Limb (tissue), 2 donors: ENCODE data around the gene ARHGAP4.

ENCODE experiments used
- DNase-seq, 2 donors: peaks; one replicate each; pipeline ENCODE4 v3.0.0-alpha.2; 2016; ENCODE audit errors: extremely low spot score in 2 of 2

The ARHGAP4 gene

DNA sequence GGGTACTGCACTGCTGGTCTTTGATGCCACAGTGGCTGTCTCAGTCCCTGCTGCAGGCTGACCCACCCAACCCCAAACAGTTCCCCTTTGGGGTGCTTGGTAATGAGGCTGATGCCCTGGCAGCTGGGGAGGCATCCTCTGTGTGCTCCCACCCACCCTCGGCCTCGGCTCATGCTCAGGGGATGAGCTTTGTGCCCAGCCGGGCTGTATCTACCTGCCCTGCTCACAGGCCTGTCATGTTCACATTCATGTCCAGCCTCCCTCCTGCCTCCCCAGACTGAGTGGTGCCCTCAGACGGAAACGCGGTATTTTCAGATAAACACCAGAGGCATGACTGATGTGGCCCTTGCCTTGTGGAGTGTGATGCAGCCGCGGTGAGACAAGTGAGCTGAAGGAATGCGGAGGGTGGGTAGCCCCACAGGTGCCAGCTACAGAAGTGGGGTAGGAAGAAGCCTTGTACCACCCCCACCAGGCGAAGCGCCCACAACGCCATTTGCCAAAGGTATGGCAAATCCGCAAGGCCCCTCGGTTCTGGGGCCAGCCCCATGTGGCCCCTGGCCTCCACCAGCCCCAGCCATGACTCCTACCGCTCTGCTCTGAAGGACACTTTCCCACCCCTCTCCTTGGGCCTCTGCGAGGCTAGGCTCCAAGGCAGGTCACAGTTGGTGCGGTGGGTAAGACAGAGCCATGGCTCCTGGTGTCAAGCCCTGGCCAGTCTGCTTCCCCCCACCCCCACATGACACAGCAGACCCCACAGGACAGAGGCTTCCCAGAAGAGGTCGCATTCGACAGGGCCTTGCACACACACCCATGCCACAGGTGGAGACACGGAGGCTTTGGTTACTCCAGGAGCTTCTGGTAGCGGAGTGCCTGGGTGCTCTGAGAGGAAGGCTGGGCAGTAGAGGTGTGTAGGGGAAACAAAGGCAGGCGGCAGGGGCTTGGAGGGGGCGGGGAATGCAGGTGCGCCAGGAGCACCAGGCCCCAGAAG lies 20.2 kb upstream of the ARHGAP4 start:
- no peak for DNase-seq

DNA sequence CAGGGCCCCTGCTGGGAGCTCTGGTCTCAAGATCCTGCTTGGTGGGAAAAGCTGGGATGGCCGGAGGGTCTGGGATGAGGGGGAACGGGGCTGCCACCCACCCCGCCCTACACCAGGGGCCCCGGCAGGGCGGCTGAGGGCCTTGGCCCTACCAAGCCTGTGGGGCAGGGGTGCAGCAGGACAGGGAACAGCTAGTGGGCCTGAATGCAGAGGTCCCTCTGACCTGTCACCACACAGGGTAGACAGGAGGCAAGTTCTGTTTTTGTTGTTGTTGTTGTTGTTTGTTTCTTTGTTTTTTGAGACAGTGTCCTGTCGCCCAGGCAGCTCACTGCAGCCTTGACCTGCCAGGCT lies 18.7 kb upstream of the ARHGAP4 start:
- DNase-seq, result no peak

DNA sequence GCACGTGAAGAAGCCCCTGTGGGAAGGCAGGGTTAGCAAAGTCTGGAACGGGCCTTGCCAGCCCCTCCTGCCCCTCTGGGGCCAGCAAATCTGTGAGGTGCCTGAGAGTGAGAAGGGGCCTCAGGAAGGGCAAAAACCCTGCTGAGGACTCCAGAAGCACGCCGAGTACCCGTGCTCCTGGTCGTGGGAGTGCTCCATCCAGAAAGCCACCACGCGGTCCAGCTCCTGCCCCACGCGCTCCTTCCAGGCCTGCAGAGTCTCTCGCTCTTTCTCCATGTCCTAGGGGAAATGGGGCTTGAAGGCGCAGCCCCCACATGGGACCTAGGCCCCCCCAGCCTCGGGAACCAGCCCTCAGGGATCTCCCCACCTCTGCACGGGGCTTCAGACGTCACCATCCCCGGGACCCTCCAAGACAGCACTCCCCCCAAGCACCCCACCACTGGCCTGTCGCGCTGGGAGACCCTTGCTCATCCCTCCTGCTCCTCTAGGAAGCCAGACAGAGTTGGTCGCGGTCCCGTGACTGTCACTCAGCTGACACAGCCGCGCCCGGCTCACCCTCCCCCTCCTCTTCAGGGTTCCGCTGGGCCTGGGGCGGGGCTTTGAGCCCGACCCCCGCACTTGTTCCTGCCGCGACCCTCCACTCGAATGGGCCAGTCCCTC lies 18.2 kb upstream of the ARHGAP4 start, which contains the start of gene RENBP:
RENBP (minus strand) TSS at position 504 of the 660 bp plus-strand sequence; CDS start at position 471, 33 bp downstream.
- DNase-seq, result no peak

DNA sequence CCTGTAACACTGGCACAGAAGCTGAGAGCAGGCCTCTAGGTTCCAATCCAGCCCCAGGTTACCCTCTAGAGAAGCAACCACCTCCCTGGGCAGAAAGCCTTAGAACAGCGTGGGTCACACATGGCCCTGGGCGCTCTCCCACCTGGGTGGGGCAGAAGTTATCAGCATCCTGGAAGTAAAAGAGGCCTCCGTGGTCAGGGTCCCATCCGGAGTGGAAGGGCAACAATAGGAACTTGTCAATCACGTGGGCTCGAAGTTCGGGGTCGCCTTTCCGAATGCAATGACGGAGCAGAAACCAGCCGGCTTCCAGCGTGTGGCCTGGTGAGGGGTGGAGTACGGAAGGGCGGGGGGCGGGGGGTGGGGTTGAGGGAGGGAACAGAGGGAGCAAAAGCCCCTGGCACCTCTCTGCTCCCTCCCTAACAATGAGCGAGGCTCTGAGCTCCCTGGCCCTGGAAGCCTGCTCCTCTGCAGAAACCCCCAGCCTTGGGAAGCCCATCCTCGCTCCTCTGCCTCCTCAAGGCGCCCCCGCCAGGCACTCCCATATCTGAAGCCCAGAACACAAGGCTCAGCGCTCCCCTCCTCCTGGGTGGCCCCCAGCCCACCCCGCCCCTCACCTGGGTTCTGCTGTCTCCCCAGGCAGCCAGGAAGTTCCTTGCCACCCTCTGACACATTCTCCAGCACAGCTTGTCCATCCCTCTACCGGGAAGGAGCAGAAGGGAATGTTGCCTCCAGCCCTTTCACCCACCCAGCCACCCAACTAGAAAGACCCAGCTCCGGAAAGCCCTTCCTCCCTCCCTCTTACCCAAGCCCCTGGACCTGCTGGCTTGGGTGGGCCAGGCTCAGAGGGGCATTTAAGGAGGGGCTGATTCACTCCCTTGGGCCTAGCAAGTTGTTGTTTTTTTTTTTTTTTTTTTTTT lies 15.5 kb upstream of the ARHGAP4 start:
- no peak for DNase-seq

DNA sequence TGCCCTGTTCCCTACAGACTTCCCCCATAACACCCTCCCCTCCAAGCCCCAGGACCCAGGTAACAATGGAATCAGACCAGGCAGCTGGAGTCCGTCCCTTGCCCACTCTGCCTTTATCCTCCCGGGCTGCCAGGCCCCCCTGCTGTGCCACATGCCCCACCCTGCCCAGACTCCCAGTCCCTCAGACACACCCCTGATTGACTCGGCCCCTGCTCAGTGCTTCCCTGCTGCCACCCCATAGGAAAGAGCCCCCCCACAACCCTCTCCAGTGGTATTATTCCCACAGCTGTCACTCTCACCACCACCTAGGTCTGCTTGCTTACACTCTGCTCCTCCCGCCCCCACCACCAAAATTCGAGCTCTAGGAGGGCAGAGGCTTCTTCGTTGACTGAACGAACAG lies 13.5 kb upstream of the ARHGAP4 start:
- no peak for DNase-seq

DNA sequence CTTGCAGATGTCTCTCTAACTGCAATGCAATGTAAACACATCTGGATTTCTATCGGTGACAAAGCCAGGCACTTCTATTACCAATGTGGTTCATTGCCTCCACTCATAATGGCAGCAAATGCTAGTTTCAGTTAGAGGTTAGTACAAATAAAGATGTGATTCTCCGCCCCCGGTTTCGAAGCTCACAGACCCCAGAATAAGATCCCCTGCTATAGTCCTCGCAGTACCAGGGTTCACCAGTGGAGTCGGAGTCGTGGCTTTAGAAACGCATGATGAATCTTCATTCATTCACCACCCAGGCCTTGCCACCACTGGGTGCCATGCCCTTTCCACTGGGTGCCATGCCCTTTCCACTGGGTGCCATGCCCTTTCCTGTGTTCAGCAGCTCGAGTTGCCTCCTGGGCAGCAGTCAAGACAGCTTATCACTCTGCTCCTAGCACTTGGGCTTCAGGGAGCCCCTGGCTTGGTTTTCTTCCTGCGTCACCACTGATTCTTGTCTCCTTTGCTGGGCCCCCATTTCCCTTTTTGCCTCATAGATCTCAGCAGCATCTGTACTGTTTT lies 12.2 kb upstream of the ARHGAP4 start:
- no peak for DNase-seq

DNA sequence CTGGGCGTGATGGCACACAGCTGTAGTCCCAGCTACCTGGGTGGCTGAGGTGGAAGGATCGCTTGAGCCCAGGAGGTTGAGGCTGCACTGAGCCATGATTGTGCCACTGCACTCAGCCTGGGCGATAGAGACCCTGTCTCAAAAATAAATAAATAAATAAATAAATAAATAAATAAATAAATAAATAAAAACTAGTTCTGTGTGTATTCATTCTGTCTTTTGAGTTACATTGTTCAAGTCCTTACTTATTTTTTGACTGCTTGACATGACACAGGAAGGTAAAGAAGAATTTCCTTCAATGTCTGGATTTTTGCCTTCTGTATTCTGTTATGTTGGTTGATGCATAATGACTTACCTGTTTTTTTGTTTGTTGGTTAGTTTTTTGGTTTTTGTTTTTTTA lies 11.0 kb upstream of the ARHGAP4 start:
- DNase-seq, result no peak

DNA sequence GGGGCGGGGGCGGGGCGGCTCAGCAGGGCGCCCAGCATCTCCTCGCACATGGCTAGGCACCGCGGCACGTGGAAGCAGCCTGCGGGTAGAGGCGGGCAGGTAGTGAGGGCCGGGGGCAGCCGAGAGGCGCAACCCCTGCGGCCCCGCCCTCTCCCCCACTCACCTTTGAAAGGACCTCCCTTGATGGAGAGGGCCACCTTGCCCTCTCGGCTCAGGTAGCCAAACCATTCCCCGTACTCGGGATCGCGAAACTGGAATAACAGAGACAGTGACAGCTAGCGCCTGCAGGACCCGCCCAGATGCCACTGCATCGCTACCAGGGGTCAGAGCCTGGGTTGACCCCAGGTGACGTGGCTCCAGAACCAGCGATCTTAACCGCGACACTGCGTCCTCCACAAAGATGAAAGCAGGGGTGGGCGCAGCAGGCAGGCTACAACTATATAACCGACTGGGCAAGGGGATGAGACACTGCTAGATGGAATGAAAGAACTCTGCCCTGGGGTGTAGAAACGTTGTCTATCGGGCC lies 9.3 kb upstream of the ARHGAP4 start:
- no peak for DNase-seq

DNA sequence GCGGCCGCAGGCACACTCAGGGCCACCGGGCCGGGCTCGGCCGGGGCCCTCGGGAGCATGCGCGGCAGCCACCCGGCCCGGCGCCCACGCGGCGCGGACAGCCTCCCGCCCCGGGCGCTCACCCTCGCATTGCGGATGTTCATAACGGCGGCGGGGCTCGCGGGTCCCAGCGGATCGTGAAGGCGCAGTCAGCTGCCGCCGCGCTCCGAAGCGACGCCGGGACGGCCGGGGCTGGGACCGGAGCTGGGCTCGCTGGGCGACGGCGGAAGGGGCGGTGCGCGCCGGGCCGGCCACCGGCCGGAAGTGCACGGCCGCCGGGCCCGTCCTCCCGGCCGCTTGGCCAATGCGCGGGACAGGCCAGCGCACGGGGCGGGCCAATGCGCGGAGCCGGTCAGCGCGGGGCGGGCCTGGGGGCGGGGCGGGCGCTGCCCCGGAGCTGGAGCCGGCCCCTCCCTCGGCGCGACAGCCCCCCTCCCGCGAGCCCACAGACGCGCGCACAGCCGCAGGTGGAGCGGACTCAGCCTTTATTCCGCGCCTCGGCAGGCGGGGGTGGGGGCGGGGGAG lies 8.8 kb upstream of the ARHGAP4 start, which contains the start of gene NAA10:
NAA10 (minus strand) TSS at position 276 of the 564 bp plus-strand sequence; CDS start at position 143, 133 bp downstream.
- DNase-seq, result peak; percentile 53 to 83

DNA sequence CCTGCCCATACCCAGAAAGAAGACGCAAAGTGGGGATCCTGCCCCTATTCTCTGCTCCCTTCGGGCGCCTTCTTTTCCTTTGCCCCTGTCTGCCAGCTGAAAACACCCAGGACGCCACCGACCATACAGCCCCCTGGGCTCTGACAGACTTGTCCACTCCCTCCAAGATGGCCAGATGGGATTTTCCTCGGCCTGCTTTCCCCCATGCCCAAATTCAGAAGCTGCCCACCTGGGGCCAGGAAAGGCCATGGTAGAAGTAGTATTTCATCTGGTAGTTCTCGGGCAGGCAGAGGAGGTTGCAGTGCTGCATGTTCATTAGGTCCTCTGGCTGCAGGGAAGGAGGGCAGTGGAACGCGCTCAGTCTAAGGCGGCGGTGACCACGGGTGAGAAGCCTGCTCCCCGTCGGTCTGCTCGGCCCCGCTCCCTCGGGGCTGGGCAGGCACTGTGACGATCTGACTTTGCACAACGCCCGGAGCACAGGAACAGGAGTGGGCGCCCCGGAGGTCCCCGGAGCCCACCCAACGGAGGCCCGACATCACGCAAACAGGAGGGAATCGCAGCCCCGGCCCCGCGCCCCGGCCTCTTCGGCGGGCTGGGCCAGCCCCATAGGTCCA lies 8.2 kb upstream of the ARHGAP4 start:
- no peak for DNase-seq

DNA sequence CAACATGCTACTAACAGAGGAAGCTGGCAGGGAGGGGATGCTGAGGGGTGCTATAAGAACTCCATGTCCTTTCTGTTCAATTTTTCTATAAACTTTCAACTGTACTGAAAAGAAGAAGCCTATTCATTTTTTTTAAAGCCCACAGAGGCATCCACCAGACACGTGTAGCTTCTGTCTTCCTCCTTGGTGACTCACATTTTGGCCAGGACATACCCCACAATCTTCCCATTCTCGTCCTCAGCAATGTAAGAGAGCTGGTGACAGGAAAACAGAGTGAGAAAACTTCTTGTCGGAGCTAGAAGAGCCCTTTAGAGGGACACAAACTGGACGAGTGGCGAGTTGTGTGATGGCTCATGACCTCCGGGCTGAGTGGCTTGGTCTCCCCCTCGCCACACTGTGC lies 7.7 kb upstream of the ARHGAP4 start:
- no peak for DNase-seq

DNA sequence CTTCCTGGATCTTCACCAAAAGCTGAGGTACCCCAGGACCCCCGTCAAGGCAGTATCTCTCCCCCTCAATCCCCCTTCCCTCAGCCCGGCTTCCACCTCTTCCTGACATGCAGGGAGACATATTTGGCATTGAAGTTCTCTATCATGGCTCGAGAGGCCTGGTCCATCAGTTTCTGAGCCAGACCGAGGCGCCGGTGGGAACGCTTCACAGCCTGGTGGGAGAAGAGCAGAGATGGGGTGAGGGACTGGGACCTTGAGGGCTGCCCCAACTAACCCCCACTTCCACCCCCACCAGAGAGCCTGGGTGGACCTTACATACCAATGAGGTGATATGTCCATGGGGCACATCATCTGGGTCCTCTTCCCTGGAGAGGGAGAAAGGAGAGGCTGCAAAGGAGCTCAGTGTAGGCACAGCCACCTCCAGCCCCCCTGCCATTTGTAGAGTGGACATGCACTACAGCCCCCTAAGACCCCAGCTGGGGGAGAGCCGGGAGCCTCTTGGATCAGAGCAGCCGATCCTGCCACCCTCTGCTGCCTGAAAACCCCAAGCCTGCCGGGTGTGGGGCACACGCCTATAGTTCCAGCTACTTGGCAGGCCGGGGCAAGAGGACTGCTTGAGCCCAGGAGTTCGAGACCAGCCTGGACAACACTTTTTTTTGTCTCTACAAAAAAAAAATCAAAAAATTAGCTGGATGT lies 6.3 kb upstream of the ARHGAP4 start:
- DNase-seq, result no peak

DNA sequence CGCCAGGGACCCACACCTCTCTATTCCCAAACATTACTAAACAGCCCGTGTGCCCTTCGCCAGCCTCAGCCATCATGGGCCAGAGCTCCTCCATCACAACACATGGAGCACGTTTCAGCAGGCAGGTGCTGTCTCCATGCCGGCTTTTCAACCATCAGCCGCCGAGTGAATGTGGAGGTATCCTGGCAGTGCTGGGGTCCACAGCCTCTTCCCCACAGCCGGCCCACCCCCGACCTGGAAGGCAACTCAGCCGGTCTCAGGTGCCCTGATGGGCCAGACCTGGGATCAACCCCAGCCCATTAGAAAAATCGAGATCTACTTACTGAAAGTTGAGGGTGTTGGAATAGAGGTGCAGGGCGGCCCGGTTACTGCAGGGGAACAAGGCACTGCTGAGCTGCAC lies 5.7 kb upstream of the ARHGAP4 start:
- DNase-seq, result no peak

DNA sequence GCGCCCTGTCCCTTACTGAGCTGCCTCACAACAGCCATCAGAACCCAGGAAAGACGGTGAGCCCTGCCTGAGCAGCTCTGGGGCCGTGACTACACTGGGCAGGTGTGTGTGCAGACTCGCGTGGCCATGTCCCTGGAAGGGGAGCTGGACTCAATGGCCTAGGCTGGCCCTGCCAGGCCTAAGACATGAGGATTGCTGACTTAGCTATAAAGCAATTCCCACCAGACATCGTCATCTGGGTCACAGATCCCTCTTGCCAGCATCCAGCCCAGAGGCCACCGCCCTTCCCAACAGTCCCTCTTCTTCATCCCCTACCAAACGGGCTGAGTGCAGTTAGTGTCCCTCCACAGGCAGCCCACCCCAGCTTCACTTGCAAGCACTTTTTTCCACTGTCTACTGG lies 5.1 kb upstream of the ARHGAP4 start:
- DNase-seq, result no peak

DNA sequence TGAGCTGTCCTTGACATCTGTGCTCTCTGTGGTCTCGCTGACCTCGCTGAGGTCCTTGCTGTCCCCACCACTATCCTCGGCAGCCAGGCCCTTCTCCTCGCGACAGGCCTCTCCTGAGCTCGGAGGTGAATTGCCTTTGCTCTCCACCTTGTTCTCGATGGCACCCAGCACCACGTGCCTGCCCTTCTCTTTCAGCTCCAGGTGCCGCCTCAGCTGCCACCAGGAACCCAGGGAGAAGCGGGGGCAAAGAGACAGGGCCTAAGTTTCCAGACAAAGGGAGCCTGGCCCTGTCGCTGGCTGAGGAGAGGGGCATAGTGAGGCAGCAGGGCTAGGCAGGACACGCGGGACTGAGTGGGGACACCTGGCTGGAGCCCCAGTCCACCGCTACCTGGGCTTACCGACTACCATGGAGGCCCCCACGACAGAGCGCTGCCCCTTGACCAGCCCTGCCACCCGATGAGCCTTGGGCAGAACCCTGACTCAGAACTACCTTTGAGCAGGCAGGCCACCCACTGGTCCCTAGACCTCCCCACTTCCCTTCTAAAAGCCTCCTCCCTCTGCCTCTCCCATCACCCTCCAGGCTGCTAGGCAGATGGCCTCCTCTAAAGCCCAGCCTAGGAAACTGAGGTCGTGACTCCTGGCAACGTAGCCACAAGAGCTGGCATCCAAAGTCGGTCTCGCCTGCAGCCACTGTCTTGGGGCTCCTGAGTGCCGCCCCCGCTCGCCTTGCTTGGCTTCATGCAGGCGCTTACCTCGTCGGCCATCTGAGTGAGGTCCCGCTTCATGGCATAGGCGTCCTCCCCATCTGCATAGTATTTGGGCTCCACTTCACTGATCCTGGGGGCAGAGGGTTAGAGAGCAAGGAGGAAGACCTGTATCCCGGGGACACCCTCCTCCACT lies 4.2 kb upstream of the ARHGAP4 start:
- no peak for DNase-seq

DNA sequence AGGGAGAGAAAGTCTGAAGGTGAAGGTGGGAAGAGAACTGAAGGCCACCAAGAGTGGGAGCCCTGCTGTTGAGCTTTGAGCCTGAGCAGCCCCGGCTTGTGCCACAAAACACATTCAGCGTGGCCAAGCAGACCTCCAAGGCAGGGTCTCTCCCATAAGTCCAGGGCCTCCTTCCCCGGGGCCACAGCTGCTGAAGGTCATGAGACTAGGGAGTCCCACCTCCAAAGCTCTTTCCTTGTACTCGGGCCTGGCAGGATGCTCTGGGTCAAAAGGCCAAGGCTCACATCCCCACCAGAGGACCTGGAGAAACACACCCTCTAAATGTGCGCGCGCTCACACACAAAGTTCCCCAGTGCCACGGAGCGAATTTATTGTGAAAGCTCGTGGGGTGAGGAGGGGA lies 3.5 kb upstream of the ARHGAP4 start:
- DNase-seq, result no peak

DNA sequence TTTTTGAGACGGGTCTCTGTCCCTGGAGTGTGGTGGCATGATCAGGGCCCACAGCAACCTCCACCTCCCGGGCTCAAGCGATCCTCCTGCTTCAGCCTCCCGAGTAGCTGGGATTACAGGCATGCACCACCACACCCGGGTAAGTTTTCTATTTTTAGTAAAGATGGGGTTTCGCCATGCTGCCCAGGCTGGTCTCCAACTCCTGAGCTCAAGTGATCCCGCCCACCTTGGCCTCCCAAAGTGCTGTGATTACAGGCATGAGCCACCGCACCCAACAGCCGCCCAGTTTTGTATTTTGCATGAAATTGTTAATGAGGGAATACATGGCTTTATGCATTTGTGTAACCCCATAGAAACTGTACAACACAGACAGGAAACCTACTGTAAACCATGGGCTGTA lies 2.8 kb upstream of the ARHGAP4 start:
- DNase-seq, result no peak

DNA sequence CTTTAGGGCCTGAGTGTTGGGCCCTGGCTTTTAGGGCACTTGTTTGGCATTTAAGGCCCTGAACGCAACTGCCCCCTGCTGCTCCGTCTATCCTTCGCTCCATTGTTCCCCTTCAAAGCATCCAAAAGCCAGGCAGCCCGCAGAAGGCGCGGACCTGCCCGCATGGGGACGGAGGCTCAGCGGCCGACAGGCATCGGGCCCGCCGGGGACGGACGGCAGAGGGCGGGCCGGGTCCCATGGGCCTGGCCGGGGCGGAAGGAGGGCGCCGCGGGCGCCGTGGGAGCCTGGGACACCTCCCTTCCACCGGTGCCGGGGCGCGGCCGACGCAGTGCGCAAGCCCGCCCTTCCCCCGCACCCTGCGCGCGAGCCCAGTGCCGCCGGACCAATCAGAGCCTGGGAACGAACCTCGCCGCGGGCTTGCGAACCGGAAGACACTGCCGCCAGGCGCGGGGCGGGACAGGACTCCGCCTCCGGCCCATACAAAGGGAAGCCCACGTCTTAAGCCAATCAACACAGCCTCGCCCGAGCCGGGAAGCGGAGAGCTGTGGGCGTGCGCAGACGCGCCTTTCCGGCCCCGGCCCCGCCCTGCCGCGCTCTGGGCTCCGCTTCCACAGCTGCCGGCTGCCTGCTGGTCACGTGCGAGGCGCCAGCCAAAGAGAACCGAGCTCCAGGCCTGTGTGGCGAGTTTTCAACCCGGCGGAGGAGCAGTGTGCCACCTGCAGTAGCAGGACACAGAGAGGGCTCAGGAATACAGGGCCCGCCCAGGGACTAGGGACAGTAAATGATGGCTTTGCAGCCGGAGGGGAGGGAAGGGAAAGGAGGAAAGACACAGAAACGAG lies 2.1 kb upstream of the ARHGAP4 start:
- DNase-seq, result peak; percentile 93 to 94
